NCI-H2227 (cell line): ENCODE data around the gene ITSN1.

Source experiments
- DNase-seq: peaks from one replicate; lab custom pipeline; 2025; ENCODE audit not compliant: unreplicated experiment; lab: John Stamatoyannopoulos, UW

The ITSN1 gene

GRCh38 chr21:33881689-33882440 lies 239.6 kb downstream of the ITSN1 start:
- DNase-seq: no peak

- DNase-seq: no peak
These were observed 240.8 kb downstream of the ITSN1 start for GRCh38 chr21:33883118-33883517.

DNA sequence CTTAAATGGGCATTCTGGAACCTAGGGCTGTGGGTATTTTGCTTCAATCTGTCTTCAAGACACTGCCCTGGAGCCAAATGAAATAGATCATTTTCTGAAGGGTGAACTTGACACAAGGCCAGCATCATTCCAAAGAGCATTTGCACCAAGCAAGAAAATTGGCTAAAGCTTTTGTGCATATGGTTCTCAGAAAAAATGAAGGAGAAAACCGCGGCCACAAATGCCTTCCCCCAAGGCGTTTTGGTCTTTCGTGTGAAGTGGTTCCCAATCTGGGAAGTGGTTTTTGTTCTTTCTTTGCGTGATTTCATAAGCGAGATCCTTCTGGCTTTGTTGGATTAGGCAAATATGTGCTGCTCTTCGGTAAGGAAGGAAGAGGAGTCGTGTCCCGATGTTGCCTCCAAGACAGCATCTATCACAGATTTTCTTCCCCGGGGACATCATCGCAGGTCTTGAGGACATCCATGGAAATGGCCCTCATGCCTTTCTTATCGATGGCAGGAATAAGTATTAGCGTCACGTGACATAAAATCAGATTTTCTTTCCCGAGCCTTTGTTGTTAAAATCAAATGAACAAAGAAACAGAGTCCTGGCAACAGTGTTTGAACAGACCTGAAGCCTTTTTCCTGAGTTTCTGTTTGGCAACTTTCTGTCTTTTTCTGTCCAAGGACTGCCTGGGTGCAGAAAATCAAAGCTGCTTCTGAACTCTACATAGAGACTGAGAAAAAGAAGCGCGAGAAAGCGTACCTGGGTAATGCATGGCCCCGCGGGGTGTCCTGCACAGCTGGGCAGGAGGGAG lies 242.3 kb downstream of the ITSN1 start:
- no peak for DNase-seq

DNA sequence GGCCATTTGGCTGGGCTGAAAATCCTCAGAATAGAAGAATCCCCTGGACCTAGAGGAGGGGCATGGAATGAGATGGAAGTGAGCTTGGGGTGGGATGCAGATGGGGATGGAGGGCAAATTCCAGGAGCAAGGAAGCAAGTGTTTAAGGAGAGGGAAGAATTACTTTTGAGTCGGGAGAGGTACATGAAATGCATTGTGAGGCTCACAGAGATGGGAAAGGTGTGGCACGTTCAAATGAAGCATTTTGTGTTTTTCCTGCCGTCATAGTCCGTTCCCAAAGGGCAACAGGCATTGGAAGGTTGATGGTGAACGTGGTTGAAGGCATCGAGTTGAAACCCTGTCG lies 242.8 kb downstream of the ITSN1 start:
- no peak for DNase-seq

GRCh38 chr21:33886321-33886720 lies 244.0 kb downstream of the ITSN1 start:
- DNase-seq: no peak

- DNase-seq: no peak
These were observed 247.9 kb downstream of the ITSN1 start for GRCh38 chr21:33890187-33890586.

DNA sequence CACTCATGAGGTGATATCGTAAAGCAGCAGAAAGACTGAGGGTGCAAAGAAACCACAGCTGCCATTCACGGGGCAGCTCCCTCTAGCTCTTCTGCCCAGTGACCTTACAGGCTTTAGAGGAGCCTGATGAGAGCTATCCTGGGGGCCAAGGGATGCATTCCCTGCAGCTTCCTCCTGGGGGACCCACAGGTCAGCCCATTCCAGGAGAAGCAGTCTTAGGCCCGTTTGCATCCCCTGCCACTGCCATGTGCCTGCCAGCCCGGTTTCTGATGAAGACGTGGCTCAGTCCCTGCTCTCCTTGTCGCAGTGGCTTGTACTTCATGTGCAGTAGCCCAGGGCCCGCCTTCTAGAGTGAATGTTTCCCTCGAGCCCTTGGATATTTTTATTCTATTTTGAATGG lies 250.6 kb downstream of the ITSN1 start:
- DNase-seq: no peak

GRCh38 chr21:33893917-33894316 lies 251.6 kb downstream of the ITSN1 start:
- no peak for DNase-seq

GRCh38 chr21:33894736-33895288 lies 252.5 kb downstream of the ITSN1 start:
- DNase-seq: peak; percentile 89

DNA sequence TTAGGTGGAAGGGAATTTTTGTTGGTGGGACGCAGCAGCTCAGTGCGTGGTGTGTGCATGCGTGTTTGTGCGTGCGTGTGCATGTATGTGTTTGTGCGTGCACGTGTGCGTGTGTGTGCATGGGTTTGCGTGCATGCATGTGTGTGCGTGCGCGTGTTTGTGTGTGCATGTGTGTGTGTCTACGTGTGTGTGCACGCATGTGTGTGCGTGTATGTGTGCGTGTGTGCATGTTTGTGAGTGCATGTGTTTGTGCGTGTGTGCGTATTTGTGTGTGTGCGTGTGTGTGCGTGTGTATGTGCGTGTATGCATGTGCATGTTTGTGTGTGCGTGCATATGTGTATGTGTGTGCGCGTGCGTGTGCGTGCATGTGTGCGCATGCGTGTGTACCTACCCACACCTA lies 253.1 kb downstream of the ITSN1 start:
- DNase-seq: no peak

- no peak for DNase-seq
These were observed 254.4 kb downstream of the ITSN1 start for GRCh38 chr21:33896691-33897090.

GRCh38 chr21:33897098-33897497 lies 254.8 kb downstream of the ITSN1 start:
- no peak for DNase-seq

- DNase-seq: no peak
These were observed 255.4 kb downstream of the ITSN1 start for GRCh38 chr21:33897739-33898138.

DNA sequence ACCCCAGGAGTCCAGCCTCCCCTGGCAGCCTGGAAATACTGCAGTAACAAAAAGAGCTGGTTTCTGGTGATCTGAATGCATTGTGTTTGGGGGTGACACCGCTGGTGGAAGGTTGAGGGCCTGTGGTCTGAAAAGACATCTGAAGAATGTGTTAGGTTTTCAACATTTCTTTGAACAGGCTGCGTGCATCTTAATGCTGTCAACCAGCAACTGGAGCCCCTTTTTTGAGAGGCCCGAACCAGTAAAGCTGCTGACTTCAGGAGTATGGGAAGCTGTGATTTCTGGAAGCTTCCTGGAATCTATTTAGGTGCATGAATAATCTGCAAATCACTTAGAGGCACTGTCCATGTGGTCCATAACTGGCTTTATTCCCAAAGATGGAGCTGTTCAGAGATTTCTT lies 256.3 kb downstream of the ITSN1 start:
- DNase-seq: no peak

- DNase-seq: no peak
These were observed 256.9 kb downstream of the ITSN1 start for GRCh38 chr21:33899199-33899598.

- DNase-seq: peak; percentile 36
These were observed 259.3 kb downstream of the ITSN1 start for GRCh38 chr21:33901412-33902288.

DNA sequence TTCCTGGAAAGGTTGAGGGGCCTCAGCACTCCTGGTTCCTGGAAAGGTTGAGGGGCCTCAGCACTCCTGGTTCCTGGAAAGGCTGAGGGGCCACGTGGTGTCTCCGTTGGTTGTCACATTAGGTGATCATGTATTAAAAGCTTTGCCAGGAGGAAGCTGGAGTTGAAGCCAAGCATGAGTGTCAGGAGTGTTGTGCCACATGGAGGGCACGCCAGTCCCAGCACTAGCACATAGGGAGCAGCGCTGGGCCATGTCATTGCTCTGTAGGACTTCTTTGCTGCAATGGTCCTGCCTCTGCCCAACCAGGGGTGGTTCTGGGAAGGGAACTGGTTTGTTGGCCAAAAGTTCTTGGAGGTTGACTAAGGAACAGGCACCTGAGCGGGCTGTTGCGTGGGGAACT lies 260.0 kb downstream of the ITSN1 start:
- DNase-seq: no peak

- no peak for DNase-seq
These were observed 261.7 kb downstream of the ITSN1 start for GRCh38 chr21:33904041-33904440.

- DNase-seq: no peak
These were observed 266.5 kb downstream of the ITSN1 start for GRCh38 chr21:33908760-33909159.

DNA sequence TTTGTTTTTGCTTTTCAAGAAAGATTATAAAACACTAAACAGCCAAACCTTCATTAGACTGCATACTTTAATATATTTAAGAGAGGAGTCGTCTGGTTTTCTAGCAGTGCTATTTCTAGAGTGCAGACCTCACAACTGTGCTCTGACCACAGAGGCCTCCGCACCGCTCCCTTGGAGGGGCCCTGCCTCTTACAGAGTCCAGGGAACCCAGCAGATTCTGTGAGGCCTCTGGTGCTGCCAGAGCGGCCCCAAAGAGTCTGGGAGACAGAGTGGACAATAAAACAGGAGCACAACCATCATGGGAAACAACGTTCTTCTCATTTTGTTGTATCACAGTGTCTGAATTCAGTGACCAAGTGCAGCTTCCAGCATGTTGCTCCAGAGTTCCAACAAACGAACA lies 267.5 kb downstream of the ITSN1 start:
- no peak for DNase-seq

- no peak for DNase-seq
These were observed 271.9 kb downstream of the ITSN1 start for GRCh38 chr21:33914188-33914587.
